Liver (tissue), 9 donors: ENCODE data around the gene COL6A2. TPM values are rescaled to one million over a fixed set of nuclear protein-coding genes. Genes with fewer than 3 reads are reported as not detected.
"Not testable (repeated sequence)": the region's sequence is repeated elsewhere in the genome, so short reads cannot be mapped to it uniquely, and the experiment has no call there.

Experiments used
- DNase-seq: peaks from one replicate; pipeline ENCODE4 v3.0.0-alpha.2; 2017; ENCODE audit warnings: low spot score
- H3K27ac ChIP-seq, 2 donors: one replicate each; pipeline ENCODE4 v1.7.0; 2013; ENCODE audit warnings: inconsistent platforms in 2 of 2, low read length in 2 of 2, control low read depth in 1 of 2, low read depth in 1 of 2, mild to moderate bottlenecking in 1 of 2
- H3K27me3 ChIP-seq, 4 donors: one replicate each; pipeline versions ENCODE4 v1.6.1 to v1.7.0; 2013; ENCODE audit warnings: low read length in 3 of 4, inconsistent platforms in 1 of 4, mild to moderate bottlenecking in 1 of 4, moderate library complexity in 1 of 4; ENCODE audit not compliant: control insufficient read depth in 4 of 4, insufficient read depth in 4 of 4
- H3K36me3 ChIP-seq, 4 donors: one replicate each; pipeline versions ENCODE4 v1.6.1 to v1.7.0; 2013; ENCODE audit warnings: low read length in 3 of 4, mild to moderate bottlenecking in 3 of 4, low read depth in 1 of 4, moderate library complexity in 1 of 4; ENCODE audit not compliant: control insufficient read depth in 4 of 4, insufficient read depth in 3 of 4
- H3K4me1 ChIP-seq, 4 donors: one replicate each; pipeline versions ENCODE4 v1.6.1 to v1.7.0; 2013; ENCODE audit warnings: low read length in 3 of 4, mild to moderate bottlenecking in 3 of 4, moderate library complexity in 1 of 4; ENCODE audit not compliant: control insufficient read depth in 4 of 4, insufficient read depth in 4 of 4
- H3K4me3 ChIP-seq, 3 donors: one replicate each; pipeline versions ENCODE4 v1.6.1 to v1.7.0; 2013; ENCODE audit warnings: low read length in 3 of 3, control low read depth in 1 of 3, low read depth in 1 of 3, mild to moderate bottlenecking in 1 of 3
- H3K9ac ChIP-seq, 2 donors: one replicate each; pipeline ENCODE4 v1.7.0; 2013; ENCODE audit warnings: low read length in 2 of 2, mild to moderate bottlenecking in 2 of 2, moderate library complexity in 2 of 2, control low read depth in 1 of 2, low read depth in 1 of 2
- H3K9me3 ChIP-seq, 4 donors: one replicate each; pipeline versions ENCODE4 v1.6.1 to v1.7.0; 2013; ENCODE audit warnings: low read length in 3 of 4; ENCODE audit not compliant: control insufficient read depth in 4 of 4
- CTCF ChIP-seq: fragments of 150-350 bp; IDR thresholded peaks from 2 replicates; pipeline ENCODE4 v1.5.1; 2017; ENCODE audit warnings: improper control_type of control experiment, low read depth, low read length; ENCODE audit not compliant: missing input control
- EGR1 ChIP-seq, 2 donors: IDR thresholded peaks; 2 replicates each; pipeline ENCODE4 v1.6.1; 2016 to 2018; ENCODE audit warnings: antibody characterized with exemption in 2 of 2, low read depth in 2 of 2
- FOXA1 ChIP-seq: IDR thresholded peaks from 2 replicates; pipeline ENCODE4 v1.6.1; 2016; ENCODE audit warnings: antibody characterized with exemption
- FOXA2 ChIP-seq: IDR thresholded peaks from 2 replicates; pipeline ENCODE4 v1.6.1; 2016; ENCODE audit warnings: antibody characterized with exemption
- GABPA ChIP-seq, 2 donors: IDR thresholded peaks in 1 of 2; conservative IDR thresholded peaks in 1 of 2; 2 replicates each; pipeline ENCODE4 v1.6.1; 2016; ENCODE audit warnings: antibody characterized with exemption in 2 of 2, mild to moderate bottlenecking in 1 of 2, moderate library complexity in 1 of 2
- HNF4A ChIP-seq, 2 donors: conservative IDR thresholded peaks; 2 replicates each; pipeline ENCODE4 v1.6.1; 2016; ENCODE audit warnings: antibody characterized with exemption in 2 of 2, mild to moderate bottlenecking in 2 of 2
- HNF4G ChIP-seq: IDR thresholded peaks from 2 replicates; pipeline ENCODE4 v1.6.1; 2016; ENCODE audit warnings: antibody characterized with exemption
- JUND ChIP-seq, 2 donors: IDR thresholded peaks; 2 replicates each; pipeline ENCODE4 v1.6.1; 2016; ENCODE audit warnings: antibody characterized with exemption in 2 of 2
- NR2F2 ChIP-seq: IDR thresholded peaks from 2 replicates; pipeline ENCODE4 v1.6.1; 2016; ENCODE audit warnings: antibody characterized with exemption
- RAD21 ChIP-seq, 2 donors: IDR thresholded peaks; 2 replicates each; pipeline ENCODE4 v1.6.1; 2016; ENCODE audit warnings: antibody characterized with exemption in 2 of 2, mild to moderate bottlenecking in 2 of 2
- RXRA ChIP-seq, 2 donors: IDR thresholded peaks; 2 replicates each; pipeline ENCODE4 v1.6.1; 2017 to 2018; ENCODE audit warnings: antibody characterized with exemption in 2 of 2, mild to moderate bottlenecking in 1 of 2
- SP1 ChIP-seq: IDR thresholded peaks from 2 replicates; pipeline ENCODE4 v1.6.1; 2018; ENCODE audit warnings: antibody characterized with exemption, mild to moderate bottlenecking
- TAF1 ChIP-seq: conservative IDR thresholded peaks from 2 replicates; pipeline ENCODE4 v1.6.1; 2016; ENCODE audit warnings: antibody characterized with exemption, mild to moderate bottlenecking
- YY1 ChIP-seq: IDR thresholded peaks from 2 replicates; pipeline ENCODE4 v1.6.1; 2016; ENCODE audit warnings: antibody characterized with exemption, mild to moderate bottlenecking
- ZBTB33 ChIP-seq: IDR thresholded peaks from 2 replicates; pipeline ENCODE4 v1.6.1; 2016; ENCODE audit warnings: antibody characterized with exemption
- WGBS: extraction: QIAGEN DNeasy Blood & Tissue Kit; methylation state at CpG from one replicate; pipeline ENCODE4 v1.1.7; 2013; 5-methylcytosine and 5-hydroxymethylcytosine counted together
- polyA plus RNA-seq, 2 donors: library from polyadenylated mRNA; stranded (reverse) in 1 of 2; unstranded in 1 of 2; fragments of 200-250 nt in 1 of 2; fragments of >200 nt in 1 of 2; fragmentation: Nextera tagmentation in 1 of 2; extraction: Ambion mirVana in 1 of 2; gene quantifications; one replicate each; pipeline versions ENCODE4 v1.2.1 to v1.2.3, GENCODE V29; 2013 to 2015
- total RNA-seq, 2 donors: library from RNA; depleted of rRNA; stranded (reverse); fragments of >200 nt; gene quantifications; one replicate each; pipeline ENCODE4 v1.2.3, GENCODE V29; 2014
- TF ChIP-seq, protein P1 (sequence below): IDR thresholded peaks from 2 replicates; pipeline ENCODE4 v1.6.1; 2016; ENCODE audit warnings: antibody characterized with exemption
- TF ChIP-seq, protein P2 (sequence below): IDR thresholded peaks from 2 replicates; pipeline ENCODE4 v1.6.1; 2016; ENCODE audit warnings: antibody characterized with exemption, mild to moderate bottlenecking
- TF ChIP-seq, protein P3 (sequence below): IDR thresholded peaks from 2 replicates; pipeline ENCODE4 v1.6.1; 2016; ENCODE audit warnings: antibody characterized with exemption
- donor health status: healthy.
- donor health status: healthy.
- donor health status: healthy.
- donor health status: healthy.
- donor health status: healthy.

COL6A2 gene
- total and polyA plus RNA-seq, 4 donors, result 5.8 to 80.8 (median 41.7) TPM

- TF ChIP-seq, protein P1, sequence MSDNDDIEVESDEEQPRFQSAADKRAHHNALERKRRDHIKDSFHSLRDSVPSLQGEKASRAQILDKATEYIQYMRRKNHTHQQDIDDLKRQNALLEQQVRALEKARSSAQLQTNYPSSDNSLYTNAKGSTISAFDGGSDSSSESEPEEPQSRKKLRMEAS, result no peak
- TF ChIP-seq RXRA (IDR thresholded peaks at IDR 0.05) (no peak), EGR1 (IDR thresholded peaks at IDR 0.05; ENCODE audit: low read depth in 2 of 2) (no peak), SP1 (no peak), GABPA (IDR thresholded peaks at IDR 0.05 in 1 of 2, conservative IDR thresholded peaks at IDR 0.05 in 1 of 2) (no peak), HNF4A (conservative IDR thresholded peaks at IDR 0.05) (no peak), ZBTB33 (no peak), HNF4G (no peak), FOXA2 (no peak), CTCF (no peak), YY1 (no peak), RAD21 (IDR thresholded peaks at IDR 0.05) (no peak), NR2F2 (no peak), FOXA1 (no peak), JUND (IDR thresholded peaks at IDR 0.05) (no peak), TAF1 (no peak)
- TF ChIP-seq, protein P2, sequence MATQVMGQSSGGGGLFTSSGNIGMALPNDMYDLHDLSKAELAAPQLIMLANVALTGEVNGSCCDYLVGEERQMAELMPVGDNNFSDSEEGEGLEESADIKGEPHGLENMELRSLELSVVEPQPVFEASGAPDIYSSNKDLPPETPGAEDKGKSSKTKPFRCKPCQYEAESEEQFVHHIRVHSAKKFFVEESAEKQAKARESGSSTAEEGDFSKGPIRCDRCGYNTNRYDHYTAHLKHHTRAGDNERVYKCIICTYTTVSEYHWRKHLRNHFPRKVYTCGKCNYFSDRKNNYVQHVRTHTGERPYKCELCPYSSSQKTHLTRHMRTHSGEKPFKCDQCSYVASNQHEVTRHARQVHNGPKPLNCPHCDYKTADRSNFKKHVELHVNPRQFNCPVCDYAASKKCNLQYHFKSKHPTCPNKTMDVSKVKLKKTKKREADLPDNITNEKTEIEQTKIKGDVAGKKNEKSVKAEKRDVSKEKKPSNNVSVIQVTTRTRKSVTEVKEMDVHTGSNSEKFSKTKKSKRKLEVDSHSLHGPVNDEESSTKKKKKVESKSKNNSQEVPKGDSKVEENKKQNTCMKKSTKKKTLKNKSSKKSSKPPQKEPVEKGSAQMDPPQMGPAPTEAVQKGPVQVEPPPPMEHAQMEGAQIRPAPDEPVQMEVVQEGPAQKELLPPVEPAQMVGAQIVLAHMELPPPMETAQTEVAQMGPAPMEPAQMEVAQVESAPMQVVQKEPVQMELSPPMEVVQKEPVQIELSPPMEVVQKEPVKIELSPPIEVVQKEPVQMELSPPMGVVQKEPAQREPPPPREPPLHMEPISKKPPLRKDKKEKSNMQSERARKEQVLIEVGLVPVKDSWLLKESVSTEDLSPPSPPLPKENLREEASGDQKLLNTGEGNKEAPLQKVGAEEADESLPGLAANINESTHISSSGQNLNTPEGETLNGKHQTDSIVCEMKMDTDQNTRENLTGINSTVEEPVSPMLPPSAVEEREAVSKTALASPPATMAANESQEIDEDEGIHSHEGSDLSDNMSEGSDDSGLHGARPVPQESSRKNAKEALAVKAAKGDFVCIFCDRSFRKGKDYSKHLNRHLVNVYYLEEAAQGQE, result no peak
- TF ChIP-seq, protein P3, sequence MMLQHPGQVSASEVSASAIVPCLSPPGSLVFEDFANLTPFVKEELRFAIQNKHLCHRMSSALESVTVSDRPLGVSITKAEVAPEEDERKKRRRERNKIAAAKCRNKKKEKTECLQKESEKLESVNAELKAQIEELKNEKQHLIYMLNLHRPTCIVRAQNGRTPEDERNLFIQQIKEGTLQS, result no peak
- H3K36me3 ChIP-seq, result peaks cover 0 to 2% (median 0%) of the 10 kb centered on the region in 4 donors
- no peaks in the 10 kb centered on the region for H3K27me3 ChIP-seq
- H3K9me3 ChIP-seq, result peaks cover 5 to 9% (median 7%) of the 10 kb centered on the region in 4 donors
- no peaks in the 10 kb centered on the region for H3K4me1 ChIP-seq
- DNase-seq, result no peak
- H3K9ac ChIP-seq, result no peak overlapping the region
- no peak overlapping the region for H3K4me3 ChIP-seq
- no peak overlapping the region for H3K27ac ChIP-seq
Measured at GRCh38 chr21:46104104-46104503, 6.2 kb downstream of the COL6A2 start.

DNA sequence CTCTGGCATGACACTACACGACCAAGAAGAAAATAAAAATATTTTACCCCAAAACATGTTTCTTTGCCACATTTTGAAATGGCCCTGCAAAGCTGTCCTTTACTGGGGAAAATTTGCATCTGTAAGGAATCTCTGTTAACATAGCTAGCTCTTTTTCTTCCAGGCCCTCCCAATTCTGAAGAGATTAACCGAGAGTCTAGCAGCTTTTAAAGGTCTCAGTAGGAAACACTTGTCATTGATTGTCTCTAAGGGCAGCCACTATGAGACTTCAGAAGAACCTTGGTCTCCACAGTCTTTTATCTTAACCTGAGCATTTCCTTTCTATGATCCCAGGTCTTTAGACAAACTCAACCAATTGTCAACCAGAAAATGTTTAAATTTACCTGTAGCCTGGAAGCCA is 9.5 kb downstream of the COL6A2 start:
- H3K36me3 ChIP-seq, H3K9ac ChIP-seq, H3K27ac ChIP-seq, DNase-seq, H3K4me3 ChIP-seq, H3K27me3 ChIP-seq, H3K4me1 ChIP-seq, H3K9me3 ChIP-seq: not testable (repeated sequence)
- WGBS, result 47% methylated on average over 2 of the region's 2 CpGs
